IMR-90 (cell line): Measurements from ENCODE around the gene RGS19. TPM values are rescaled to one million over a fixed set of nuclear protein-coding genes. Genes with fewer than 3 reads are reported as not detected.

ENCODE experiments used
- ATAC-seq: fragments of 200-7000 bp; cut with Tn5 transposase; 2 replicates; pipeline ENCODE4 v1.9.1; 2020; ENCODE audit warnings: low read depth, mild to moderate bottlenecking, moderate library complexity
- BruUV-seq: library from RNA; stranded (reverse); fragments of 400-500 nt; replicated peaks from 2 replicates; lab custom pipeline; 2021; lab: Mats Ljungman, UMichigan
- CTCF ChIA-PET: fragments of 300-600 bp; formaldehyde crosslinking; extraction: SDS; loops from one replicate; lab custom pipeline; 2021; ENCODE audit warnings: antibody characterized with exemption; lab: Yijun Ruan, JAX
- POLR2A ChIA-PET: fragments of 300-600 bp; sonication (Branson Sonifier 250); formaldehyde crosslinking; loops from one replicate; lab custom pipeline; 2022; ENCODE audit warnings: antibody characterized with exemption; ENCODE audit not compliant: unreplicated experiment; lab: Charles Lee
- DNase-seq: peaks from one replicate; pipeline ENCODE4 v3.0.0; 2013
- H2AFZ ChIP-seq: replicated peaks from 2 replicates; pipeline ENCODE3; 2013; ENCODE audit warnings: low read length, mild to moderate bottlenecking; ENCODE audit not compliant: poor library complexity
- H2AK5ac ChIP-seq: 2 replicates; pipeline ENCODE4 v1.6.1; 2013; ENCODE audit warnings: low read depth, low read length, inconsistent platforms
- H2AK9ac ChIP-seq: replicated peaks from 2 replicates; pipeline ENCODE3; 2013; ENCODE audit warnings: mild to moderate bottlenecking, low read depth, low read length, moderate library complexity; ENCODE audit not compliant: poor library complexity
- H2BK120ac ChIP-seq: 2 replicates; pipeline ENCODE4 v1.6.1; 2013; ENCODE audit warnings: low read depth, low read length, inconsistent platforms
- H2BK15ac ChIP-seq: 3 replicates; pipeline ENCODE4 v1.6.1; 2013; ENCODE audit warnings: low read depth, low read length, inconsistent platforms
- H2BK20ac ChIP-seq: 2 replicates; pipeline ENCODE4 v1.6.1; 2013; ENCODE audit warnings: low read depth, mild to moderate bottlenecking, inconsistent platforms, low read length, moderate library complexity
- H2BK5ac ChIP-seq: 2 replicates; pipeline ENCODE4 v1.6.1; 2013; ENCODE audit warnings: mild to moderate bottlenecking, low read depth, low read length, inconsistent platforms; ENCODE audit not compliant: poor library complexity, severe bottlenecking
- H3K14ac ChIP-seq: replicated peaks from 2 replicates; pipeline ENCODE4 v1.6.1; 2013; ENCODE audit warnings: low read depth, low read length, inconsistent platforms
- H3K18ac ChIP-seq: 2 replicates; pipeline ENCODE4 v1.6.1; 2013; ENCODE audit warnings: low read depth, low read length, control low read depth
- H3K23ac ChIP-seq: 2 replicates; pipeline ENCODE4 v1.6.1; 2013; ENCODE audit warnings: low read depth, low read length, inconsistent platforms
- H3K27ac ChIP-seq: 2 replicates; pipeline ENCODE4 v1.5.1; 2013; ENCODE audit warnings: mild to moderate bottlenecking, control low read depth, low read length; ENCODE audit not compliant: insufficient read depth
- H3K27me3 ChIP-seq: 2 replicates; pipeline ENCODE4 v1.6.1; 2013; ENCODE audit warnings: low read length; ENCODE audit not compliant: control insufficient read depth, insufficient read depth
- H3K36me3 ChIP-seq: 2 replicates; pipeline ENCODE4 v1.6.1; 2013; ENCODE audit warnings: low read length, mixed read lengths; ENCODE audit not compliant: control insufficient read depth, insufficient read depth
- H3K4ac ChIP-seq: 2 replicates; pipeline ENCODE4 v1.6.1; 2013; ENCODE audit warnings: low read depth, low read length, inconsistent platforms
- H3K4me1 ChIP-seq: 2 replicates; pipeline ENCODE4 v1.6.1; 2013; ENCODE audit warnings: low read length, mixed read lengths; ENCODE audit not compliant: control insufficient read depth, insufficient read depth
- H3K4me2 ChIP-seq: 2 replicates; pipeline ENCODE4 v1.6.1; 2013; ENCODE audit warnings: low read depth, mild to moderate bottlenecking, control low read depth, low read length, moderate library complexity
- H3K4me3 ChIP-seq: 2 replicates; pipeline ENCODE4 v1.5.1; 2013; ENCODE audit warnings: low read depth, mild to moderate bottlenecking, control low read depth, low read length, moderate library complexity; ENCODE audit not compliant: insufficient read depth
- H3K56ac ChIP-seq: 2 replicates; pipeline ENCODE4 v1.6.1; 2013; ENCODE audit warnings: low read length, inconsistent platforms; ENCODE audit not compliant: insufficient read depth; ENCODE audit errors: extremely low read depth
- H3K79me1 ChIP-seq, 2 experiments: 2 replicates each; pipeline ENCODE4 v1.6.1; 2013; ENCODE audit warnings: low read length in 2 of 2, inconsistent platforms in 1 of 2, low read depth in 1 of 2
- H3K9ac ChIP-seq: 2 replicates; pipeline ENCODE4 v1.6.1; 2013; ENCODE audit warnings: low read depth, low read length, control low read depth
- H3K9me1 ChIP-seq: 2 replicates; pipeline ENCODE4 v1.6.1; 2013; ENCODE audit warnings: low read length, inconsistent platforms; ENCODE audit not compliant: insufficient read depth
- H3K9me3 ChIP-seq: 2 replicates; pipeline ENCODE4 v1.6.1; 2013; ENCODE audit warnings: low read length; ENCODE audit not compliant: control insufficient read depth, insufficient read depth
- H4K20me1 ChIP-seq: 2 replicates; pipeline ENCODE4 v1.6.1; 2013; ENCODE audit warnings: low read length, inconsistent platforms; ENCODE audit not compliant: insufficient read depth
- H4K5ac ChIP-seq: 2 replicates; pipeline ENCODE4 v1.6.1; 2013; ENCODE audit warnings: mild to moderate bottlenecking, low read depth, low read length, control low read depth
- H4K8ac ChIP-seq, 2 experiments: 2 replicates each; pipeline ENCODE4 v1.6.1; 2013; ENCODE audit warnings: low read depth in 2 of 2, low read length in 2 of 2, control low read depth in 1 of 2, inconsistent platforms in 1 of 2
- H4K91ac ChIP-seq: 2 replicates; pipeline ENCODE4 v1.6.1; 2013; ENCODE audit warnings: low read depth, low read length, inconsistent platforms; ENCODE audit not compliant: insufficient read depth
- BHLHE40 ChIP-seq: fragments of 150-350 bp; IDR thresholded peaks from 2 replicates; pipeline ENCODE4 v1.6.1; 2016; ENCODE audit warnings: mild to moderate bottlenecking, low read depth, low read length
- CEBPB ChIP-seq: IDR thresholded peaks from 2 replicates; pipeline ENCODE4 v1.6.1; 2012; ENCODE audit warnings: low read depth, low read length, improper control_type of control experiment
- MXI1 ChIP-seq: IDR thresholded peaks from 2 replicates; pipeline ENCODE4 v1.6.1; 2012; ENCODE audit warnings: low read depth, mild to moderate bottlenecking, low read length, moderate library complexity, borderline replicate concordance
- NFE2L2 ChIP-seq: fragments of 150-350 bp; IDR thresholded peaks from 2 replicates; pipeline ENCODE4 v1.6.1; 2016; ENCODE audit warnings: low read depth, mild to moderate bottlenecking, low read length
- POLR2A ChIP-seq: IDR thresholded peaks from 2 replicates; pipeline ENCODE4 v1.6.1; 2012; ENCODE audit warnings: mild to moderate bottlenecking, low read depth, low read length
- RFX5 ChIP-seq: IDR thresholded peaks from 2 replicates; pipeline ENCODE4 v1.8.0; 2012; ENCODE audit warnings: low read depth, mild to moderate bottlenecking, low read length, moderate library complexity
- WGBS, 2 experiments: methylation state at CpG; one replicate each; pipeline versions ENCODE4 v1.1.5 to v1.1.7; 2013; ENCODE audit warnings: missing lambda C conversion rate in 2 of 2; ENCODE audit not compliant: insufficient read length in 1 of 2; ENCODE audit errors: extremely low coverage in 2 of 2; 5-methylcytosine and 5-hydroxymethylcytosine counted together
- dilution Hi-C: fragments of 300-500 bp; cut with HindIII; formaldehyde crosslinking; loops from one replicate; pipeline ENCODE4 v1.14.3; 2018; ENCODE audit warnings: low sequenced_read_pairs; ENCODE audit not compliant: unreplicated experiment
- in situ Hi-C: fragments of 300-500 bp; cut with MboI; formaldehyde crosslinking; loops from 3 replicates; pipeline ENCODE4 v1.14.3; 2019; ENCODE audit warnings: low sequenced_read_pairs, inconsistent platforms, mixed read lengths
- intact Hi-C: fragments of 100-400 bp; cut with micrococcal nuclease; formaldehyde crosslinking; loops from 2 replicates; pipeline ENCODE4 v1.10.0; 2022
- polyA plus RNA-seq, 3 experiments: library from polyadenylated mRNA; depleted of rRNA; stranded (reverse); fragments of >200 nt; gene quantifications; 2 replicates each; pipeline ENCODE4 v1.2.3, GENCODE V29; 2012; ENCODE audit warnings: low replicate concordance in 1 of 3
- total RNA-seq: library from RNA; depleted of rRNA; stranded (reverse); fragments of >200 nt; gene quantifications from 2 replicates; pipeline ENCODE4 v1.2.3, GENCODE V29; 2012
- TF ChIP-seq, protein P1 (sequence below): conservative IDR thresholded peaks from 2 replicates; pipeline ENCODE4 v1.5.1; 2012; ENCODE audit warnings: mild to moderate bottlenecking, low read depth, low read length, improper control_type of control experiment

The RGS19 gene
- total and polyA plus RNA-seq, 2 of the 4 experiments (the other 2 are of a cell fraction): 7.7 to 17.5 TPM

DNA sequence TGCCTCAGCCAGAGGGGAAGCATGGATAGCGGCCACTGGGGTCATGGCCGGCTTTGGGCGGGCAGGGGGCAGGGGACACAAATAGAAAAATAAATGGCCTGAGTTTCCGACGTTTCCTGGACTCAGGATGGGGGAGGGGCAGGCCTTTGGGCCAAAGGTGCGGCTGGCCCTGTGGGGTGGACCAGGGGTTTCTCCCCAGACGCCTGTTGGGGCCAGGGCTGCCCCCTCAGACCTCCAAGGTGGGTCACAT, 22.8 kb downstream of the RGS19 start:
- Histone ChIP-seq H3K27me3 (peaks cover 11% of the 10 kb centered on the region; the same call in 1 of the 2 replicates), H3K18ac (no peak overlapping the region), H3K36me3 (no peaks in the 10 kb centered on the region), H3K14ac (no peak overlapping the region), H3K4me1 (peaks cover 5% of the 10 kb centered on the region), H2AK9ac (no peak overlapping the region), H3K9ac (no peak overlapping the region), H4K8ac (no peak overlapping the region), H4K20me1 (no peaks in the 10 kb centered on the region), H4K5ac (no peak overlapping the region), H3K9me3 (no peaks in the 10 kb centered on the region), H3K9me1 (no peaks in the 10 kb centered on the region), H2BK120ac (no peak overlapping the region), H2BK20ac (no peak overlapping the region), H3K56ac (no peak overlapping the region), H4K91ac (no peak overlapping the region), H2AK5ac (no peak overlapping the region), H3K4ac (no peak overlapping the region), H2BK15ac (no peak overlapping the region), H3K79me1 (no peaks in the 10 kb centered on the region), H3K4me2 (no peak overlapping the region), H2BK5ac (no peak overlapping the region), H3K27ac (no peak overlapping the region), H3K4me3 (no peak overlapping the region), H3K23ac (no peak overlapping the region), H2AFZ (no peak overlapping the region)
- dilution Hi-C loops (no loop called here), intact Hi-C loops (loop anchor here (2.0 to 5.0 kb wide), 4 partner anchors 18 to 519 kb away; partner anchors contain the start of genes PRPF6 and PTK6), in situ Hi-C loops (no loop called here)
- no TSS peak for BruUV-seq
- ATAC-seq: no peak
- no peak for TF ChIP-seq POLR2A
- TF ChIP-seq, protein P1, sequence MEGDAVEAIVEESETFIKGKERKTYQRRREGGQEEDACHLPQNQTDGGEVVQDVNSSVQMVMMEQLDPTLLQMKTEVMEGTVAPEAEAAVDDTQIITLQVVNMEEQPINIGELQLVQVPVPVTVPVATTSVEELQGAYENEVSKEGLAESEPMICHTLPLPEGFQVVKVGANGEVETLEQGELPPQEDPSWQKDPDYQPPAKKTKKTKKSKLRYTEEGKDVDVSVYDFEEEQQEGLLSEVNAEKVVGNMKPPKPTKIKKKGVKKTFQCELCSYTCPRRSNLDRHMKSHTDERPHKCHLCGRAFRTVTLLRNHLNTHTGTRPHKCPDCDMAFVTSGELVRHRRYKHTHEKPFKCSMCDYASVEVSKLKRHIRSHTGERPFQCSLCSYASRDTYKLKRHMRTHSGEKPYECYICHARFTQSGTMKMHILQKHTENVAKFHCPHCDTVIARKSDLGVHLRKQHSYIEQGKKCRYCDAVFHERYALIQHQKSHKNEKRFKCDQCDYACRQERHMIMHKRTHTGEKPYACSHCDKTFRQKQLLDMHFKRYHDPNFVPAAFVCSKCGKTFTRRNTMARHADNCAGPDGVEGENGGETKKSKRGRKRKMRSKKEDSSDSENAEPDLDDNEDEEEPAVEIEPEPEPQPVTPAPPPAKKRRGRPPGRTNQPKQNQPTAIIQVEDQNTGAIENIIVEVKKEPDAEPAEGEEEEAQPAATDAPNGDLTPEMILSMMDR: no peak
- TF ChIP-seq BHLHE40: no peak
- no peak for TF ChIP-seq MXI1
- no peak for TF ChIP-seq RFX5
- no peak for TF ChIP-seq CEBPB
- TF ChIP-seq NFE2L2: no peak
- DNase-seq: no peak
- POLR2A ChIA-PET: no interaction called here
- CTCF ChIA-PET: no interaction called here
- WGBS, 2 experiments: 46% methylated on average over 6 of the region's 7 CpGs; no CpG with 5 or more reads in 1 of the 2 experiments
